ENCODE results near the gene PEA15. TPM values are rescaled to one million over a fixed set of nuclear protein-coding genes. Genes with fewer than 3 reads are reported as not detected.

Gene PEA15
- total and polyA plus RNA-seq, 2 of the 8 experiments (the other 6 are each of a cell fraction or from before 2014, with no cell fraction given): 71.3 to 75.1 TPM

DNA sequence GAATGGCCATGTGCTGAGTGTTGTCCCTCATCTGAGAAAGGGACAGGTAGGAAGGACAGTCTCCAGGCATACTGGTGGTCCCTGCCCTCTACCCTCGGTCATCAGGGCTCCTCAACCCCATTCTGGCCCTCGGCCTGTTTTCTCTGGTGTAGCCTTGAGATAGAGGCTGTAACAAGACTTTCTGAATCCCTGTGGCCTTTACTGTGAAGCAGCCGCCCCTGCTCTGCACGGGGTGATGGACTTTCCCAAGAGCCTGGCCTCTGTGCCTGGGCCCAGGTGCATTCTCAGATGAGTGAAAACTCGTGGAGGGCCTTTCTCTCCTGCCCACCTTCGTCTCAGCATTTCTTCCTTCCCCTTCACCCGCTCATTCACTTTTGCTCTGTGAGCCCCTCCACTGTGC is 17.8 kb upstream of the PEA15 start:
- FAIRE-seq: no peak
- no peak for TF ChIP-seq MAFK (IDR thresholded peaks at IDR 0.05; ENCODE audit: low read depth, low read length)
- TF ChIP-seq CBX5 (IDR thresholded peaks at IDR 0.05; ENCODE audit: low read depth, low read length): no peak
- no peak for TF ChIP-seq EZH2 (IDR thresholded peaks at IDR 0.05; ENCODE audit: low read depth, low read length, severe bottlenecking)
- TF ChIP-seq TAF7 (optimal IDR thresholded peaks at IDR 0.05; ENCODE audit: borderline replicate concordance, low read depth, low read length): no peak
- TF ChIP-seq ATF2 (IDR thresholded peaks at IDR 0.05; ENCODE audit: low read length): no peak

More for the DNA sequence above, 17.8 kb upstream of the PEA15 start:
- H3K4me2 ChIP-seq (ENCODE audit: insufficient read depth in 1 of 2, low read depth in 2 of 2, low read length in 2 of 2): no peak overlapping the region
- no peak overlapping the region for H3K27ac ChIP-seq (ENCODE audit: low read depth, low read length)
- peak overlapping the region; percentile 20; the same call in 1 of the 2 replicates for H2BK5ac ChIP-seq (ENCODE audit: low read depth, low read length)
- H2BK15ac ChIP-seq (ENCODE audit: low read length): peak overlapping the region; percentile 77
- H3K23ac ChIP-seq (ENCODE audit: insufficient read length): no peak overlapping the region
- H3K56ac ChIP-seq (replicated peaks; ENCODE audit: insufficient read length, low read depth, low read length): no peak overlapping the region
- no peak overlapping the region for H2BK120ac ChIP-seq (replicated peaks; ENCODE audit: low read depth, low read length)
- H4K5ac ChIP-seq (ENCODE audit: insufficient read length, low read depth, low read length): no peak overlapping the region
- H3K36me3 ChIP-seq (ENCODE audit: control insufficient read depth in 2 of 4, insufficient read depth in 4 of 4, low read length in 3 of 4): no peaks in the 10 kb centered on the region
- no peak overlapping the region for H3K14ac ChIP-seq (ENCODE audit: insufficient read length)
- no peaks in the 10 kb centered on the region for H3K27me3 ChIP-seq (replicated peaks in 1 of 4; ENCODE audit: control insufficient read depth in 3 of 4, extremely low read depth in 1 of 4, insufficient read depth in 3 of 4, low read length in 3 of 4)
- no peak overlapping the region for H3K9ac ChIP-seq (replicated peaks in 1 of 4; ENCODE audit: extremely low read depth in 1 of 4, low read depth in 3 of 4, low read length in 3 of 4)
- H2BK12ac ChIP-seq (ENCODE audit: low read depth, low read length): peak overlapping the region; percentile 62; the same call in 1 of the 2 replicates
- H3K4me1 ChIP-seq (replicated peaks in 1 of 4; ENCODE audit: control insufficient read depth in 3 of 4, insufficient read depth in 4 of 4, low read length in 3 of 4): peaks cover 0 to 11% (median 4%) of the 10 kb centered on the region in 4 experiments; a peak in 5 of 7 replicates
- peak overlapping the region; percentile 9; the same call in 1 of the 2 replicates for H2AK5ac ChIP-seq (ENCODE audit: low read depth, low read length)
- ChIA-PET POLR2A (ENCODE audit: partially characterized antibody) (interaction anchor here (1.6 to 2.4 kb wide), 2 partner anchors 18 to 31 kb away, joined by 3 to 11 read pairs; no protein-coding TSS in a partner anchor), CTCF (ENCODE audit: partially characterized antibody) (interaction anchor here (0.6 to 8.6 kb wide), 9 partner anchors 16 to 1104 kb away, joined by 3 to 195 read pairs (median 36); partner anchors contain the start of gene PEA15)
- H4K20me1 ChIP-seq (replicated peaks in 1 of 2; ENCODE audit: control insufficient read depth in 1 of 2, insufficient read depth in 2 of 2, low read length in 2 of 2): no peaks in the 10 kb centered on the region
- H3K9me3 ChIP-seq (ENCODE audit: insufficient read depth in 2 of 2, low read depth in 1 of 2, low read length in 1 of 2): no peaks in the 10 kb centered on the region
- no peak overlapping the region for H3K18ac ChIP-seq (ENCODE audit: extremely low read depth, low read length)
- no peaks in the 10 kb centered on the region for H3K79me1 ChIP-seq (ENCODE audit: low read depth, low read length)
- no peak overlapping the region for H3K4ac ChIP-seq (replicated peaks; ENCODE audit: insufficient read length, low read depth, low read length)
- no peaks in the 10 kb centered on the region for H3K79me2 ChIP-seq (ENCODE audit: control insufficient read depth in 1 of 2, insufficient read depth in 2 of 2, low read length in 2 of 2)
- no peak for DNase-seq (ENCODE audit: low read depth in 1 of 2, low spot score in 2 of 2)
- H3K23me2 ChIP-seq (ENCODE audit: low read depth, low read length): no peaks in the 10 kb centered on the region
- no peak overlapping the region for H4K8ac ChIP-seq (ENCODE audit: extremely low read depth, insufficient read depth, low read length)
- 90% methylated on average over 7 of the region's 7 CpGs; no CpG with 5 or more reads in 1 of the 2 experiments for WGBS, 2 experiments (ENCODE audit: extremely low coverage in 1 of 2, insufficient coverage in 1 of 2, insufficient read length in 1 of 2, insufficient replicate concordance in 2 of 2, low coverage in 1 of 2, low lambda C conversion rate in 2 of 2, missing lambda C conversion rate in 1 of 2)
- 0 out of 2 replicates have a peak overlapping the region, but pooled peaks have one; percentile 33 for H2AFZ ChIP-seq (ENCODE audit: low read length)
- H4K91ac ChIP-seq (replicated peaks; ENCODE audit: insufficient read length, low read length): no peak overlapping the region
- H2BK20ac ChIP-seq (ENCODE audit: low read length): no peak overlapping the region
- H3K4me3 ChIP-seq (ENCODE audit: extremely low read depth in 1 of 4, insufficient read depth in 2 of 4, low read depth in 3 of 4, low read length in 4 of 4): no peak overlapping the region
